Measurements from ENCODE around the gene BEX4. TPM values are rescaled to one million over a fixed set of nuclear protein-coding genes. Genes with fewer than 3 reads are reported as not detected.

Gene BEX4
- total and polyA plus RNA-seq, 10 of the 15 experiments (the other 5 are each of a cell fraction or from before 2014, with no cell fraction given) = 0.76 to 3.3 (median 2.2) TPM

DNA sequence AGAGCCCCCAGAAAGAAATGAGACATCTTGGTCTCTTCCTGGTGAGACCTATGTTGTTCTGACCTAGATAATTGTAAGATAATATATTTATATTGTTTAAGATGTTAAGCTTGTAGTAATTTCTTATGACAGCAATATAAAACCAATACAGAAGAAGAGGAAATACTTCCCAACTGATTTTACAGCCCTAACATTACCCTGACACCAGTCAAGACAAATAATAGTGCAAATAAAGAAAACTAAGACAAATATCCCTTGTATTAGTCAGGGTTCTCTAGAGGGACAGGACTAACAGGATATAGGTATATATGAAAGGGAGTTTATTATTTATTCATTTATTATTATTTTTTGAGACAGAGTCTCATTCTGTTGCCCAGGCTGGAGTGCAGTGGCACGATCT lies 21.4 kb downstream of the BEX4 start:
- RAD21 ChIA-PET (ENCODE audit: unreplicated experiment) = no interaction called here
- WGBS (ENCODE audit: insufficient coverage, insufficient replicate concordance, low lambda C conversion rate, missing lambda C conversion rate) = 27% methylated on average over 1 of the region's 1 CpG
- intact Hi-C loops (cut with micrococcal nuclease; ENCODE audit: unreplicated experiment) = no loop called here
- FAIRE-seq = no peak
- H3K4me2 ChIP-seq (ENCODE audit: control insufficient read depth, insufficient read depth) = no peak overlapping the region
- SMC1A ChIA-PET (ENCODE audit: uncharacterized antibody, unreplicated experiment) = no interaction called here
- H3K9me3 ChIP-seq (replicated peaks; ENCODE audit: control insufficient read depth, insufficient read depth, low read length) = no peaks in the 10 kb centered on the region
- no peak for DNase-seq (ENCODE audit: low read depth, low spot score)
- no peak overlapping the region for H3K4me3 ChIP-seq
- no peak for ATAC-seq
- in situ Hi-C loops (cut with MboI) = no loop called here
- H4K20me1 ChIP-seq (ENCODE audit: control insufficient read depth, insufficient read depth) = no peaks in the 10 kb centered on the region
- no peaks in the 10 kb centered on the region for H3K4me1 ChIP-seq (ENCODE audit: control insufficient read depth, insufficient read depth, low read length)
- no peaks in the 10 kb centered on the region for H3K36me3 ChIP-seq (ENCODE audit: control insufficient read depth in 2 of 2, insufficient read depth in 2 of 2, low read length in 1 of 2)
- no peak overlapping the region for H3K27ac ChIP-seq (ENCODE audit: control insufficient read depth, insufficient read depth)
- no TSS peak for BruUV-seq (replicated peaks)
- H3K9ac ChIP-seq (ENCODE audit: control insufficient read depth, insufficient read depth, low read length) = no peak overlapping the region
- TF ChIP-seq POLR2A (IDR thresholded peaks at IDR 0.05; ENCODE audit: low read depth, low read length) (no peak), JUNB (IDR thresholded peaks at IDR 0.05) (no peak), ZNF217 (IDR thresholded peaks at IDR 0.05) (no peak), ZSCAN29 (IDR thresholded peaks at IDR 0.05) (no peak), KLF5 (IDR thresholded peaks at IDR 0.05; ENCODE audit: partially characterized antibody) (no peak), SPI1 (IDR thresholded peaks at IDR 0.05; ENCODE audit: borderline replicate concordance, insufficient read depth, low read depth, low read length) (no peak), POLR2AphosphoS5 (IDR thresholded peaks at IDR 0.05; ENCODE audit: low read length) (no peak), RBBP5 (conservative IDR thresholded peaks at IDR 0.05) (no peak), SMAD5 (IDR thresholded peaks at IDR 0.05; ENCODE audit: low read depth) (no peak), IRF3 (IDR thresholded peaks at IDR 0.05) (no peak)
- TF ChIP-seq, protein P1, sequence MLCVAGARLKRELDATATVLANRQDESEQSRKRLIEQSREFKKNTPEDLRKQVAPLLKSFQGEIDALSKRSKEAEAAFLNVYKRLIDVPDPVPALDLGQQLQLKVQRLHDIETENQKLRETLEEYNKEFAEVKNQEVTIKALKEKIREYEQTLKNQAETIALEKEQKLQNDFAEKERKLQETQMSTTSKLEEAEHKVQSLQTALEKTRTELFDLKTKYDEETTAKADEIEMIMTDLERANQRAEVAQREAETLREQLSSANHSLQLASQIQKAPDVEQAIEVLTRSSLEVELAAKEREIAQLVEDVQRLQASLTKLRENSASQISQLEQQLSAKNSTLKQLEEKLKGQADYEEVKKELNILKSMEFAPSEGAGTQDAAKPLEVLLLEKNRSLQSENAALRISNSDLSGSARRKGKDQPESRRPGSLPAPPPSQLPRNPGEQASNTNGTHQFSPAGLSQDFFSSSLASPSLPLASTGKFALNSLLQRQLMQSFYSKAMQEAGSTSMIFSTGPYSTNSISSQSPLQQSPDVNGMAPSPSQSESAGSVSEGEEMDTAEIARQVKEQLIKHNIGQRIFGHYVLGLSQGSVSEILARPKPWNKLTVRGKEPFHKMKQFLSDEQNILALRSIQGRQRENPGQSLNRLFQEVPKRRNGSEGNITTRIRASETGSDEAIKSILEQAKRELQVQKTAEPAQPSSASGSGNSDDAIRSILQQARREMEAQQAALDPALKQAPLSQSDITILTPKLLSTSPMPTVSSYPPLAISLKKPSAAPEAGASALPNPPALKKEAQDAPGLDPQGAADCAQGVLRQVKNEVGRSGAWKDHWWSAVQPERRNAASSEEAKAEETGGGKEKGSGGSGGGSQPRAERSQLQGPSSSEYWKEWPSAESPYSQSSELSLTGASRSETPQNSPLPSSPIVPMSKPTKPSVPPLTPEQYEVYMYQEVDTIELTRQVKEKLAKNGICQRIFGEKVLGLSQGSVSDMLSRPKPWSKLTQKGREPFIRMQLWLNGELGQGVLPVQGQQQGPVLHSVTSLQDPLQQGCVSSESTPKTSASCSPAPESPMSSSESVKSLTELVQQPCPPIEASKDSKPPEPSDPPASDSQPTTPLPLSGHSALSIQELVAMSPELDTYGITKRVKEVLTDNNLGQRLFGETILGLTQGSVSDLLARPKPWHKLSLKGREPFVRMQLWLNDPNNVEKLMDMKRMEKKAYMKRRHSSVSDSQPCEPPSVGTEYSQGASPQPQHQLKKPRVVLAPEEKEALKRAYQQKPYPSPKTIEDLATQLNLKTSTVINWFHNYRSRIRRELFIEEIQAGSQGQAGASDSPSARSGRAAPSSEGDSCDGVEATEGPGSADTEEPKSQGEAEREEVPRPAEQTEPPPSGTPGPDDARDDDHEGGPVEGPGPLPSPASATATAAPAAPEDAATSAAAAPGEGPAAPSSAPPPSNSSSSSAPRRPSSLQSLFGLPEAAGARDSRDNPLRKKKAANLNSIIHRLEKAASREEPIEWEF (IDR thresholded peaks at IDR 0.05; ENCODE audit: insufficient replicate concordance, low read depth, low read length) = no peak
- POLR2A ChIA-PET = no interaction called here
- no peak overlapping the region for H2AFZ ChIP-seq (ENCODE audit: control insufficient read depth, low read depth, low read length)
- H3K27me3 ChIP-seq (replicated peaks in 1 of 2; ENCODE audit: control insufficient read depth in 2 of 2, insufficient read depth in 2 of 2, low read length in 1 of 2) = no peaks in the 10 kb centered on the region
- no peaks in the 10 kb centered on the region for H3K79me2 ChIP-seq (ENCODE audit: control insufficient read depth, insufficient read depth, low read length)
- CTCF ChIA-PET = interaction anchor here (0.6 kb wide), 1 partner anchor 253 kb away, joined by 4 read pairs; no protein-coding TSS in a partner anchor

Data from GM12878 (cell line).